ENCODE results near the gene BABAM2. TPM values are rescaled to one million over a fixed set of nuclear protein-coding genes. Genes with fewer than 3 reads are reported as not detected.
A peak's percentile ranks its signal among the peaks of the same experiment; 100 is the strongest.

The BABAM2 gene
- polyA plus RNA-seq, 6 donors from 2014 or later = 50.3 to 58.3 (median 55.6) TPM

DNA sequence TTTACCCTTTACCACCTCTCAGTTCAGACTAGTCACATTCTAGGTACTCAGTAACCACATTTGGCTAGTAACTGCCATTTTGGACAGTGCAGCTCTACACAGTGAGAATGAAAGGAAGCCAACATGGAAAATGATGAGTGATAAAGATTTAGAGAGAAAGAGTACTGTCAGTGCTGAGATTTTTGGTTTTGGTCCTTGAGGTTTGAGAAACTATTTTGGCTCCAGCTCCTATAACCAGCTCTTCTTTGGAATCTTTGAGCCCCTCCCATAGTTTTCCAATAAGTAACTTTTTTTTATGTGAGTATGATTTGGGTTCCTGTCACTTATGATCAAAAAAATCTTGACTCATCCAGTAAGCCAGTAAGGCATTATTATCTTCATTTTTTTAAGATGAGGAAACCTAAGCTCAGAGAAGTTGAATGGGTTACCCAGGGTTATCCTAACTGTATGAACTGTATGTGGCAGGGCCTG lies 173.0 kb downstream of the BABAM2 start:
- Mint-ChIP-seq H3K9me3 (peaks cover 0 to 2% (median 0%) of the 10 kb centered on the region in 7 donors), H3K36me3 (peaks cover 13 to 18% of the 10 kb centered on the region in 2 donors)

GRCh38 chr2:28067602-28068001 lies 177.1 kb downstream of the BABAM2 start:
- ATAC-seq (ENCODE audit: low read depth in 2 of 2) = no peak
- no peaks in the 10 kb centered on the region for H3K9me3 Mint-ChIP-seq
- peaks cover 0 to 13% of the 10 kb centered on the region in 2 donors for H3K36me3 Mint-ChIP-seq
- DNase-seq = no peak
- no peaks in the 10 kb centered on the region for H3K4me1 Mint-ChIP-seq
- H3K27me3 Mint-ChIP-seq = no peaks in the 10 kb centered on the region
- peak overlapping the region in 1 of 6 donors; percentile 6 for H3K27ac Mint-ChIP-seq
- no peak overlapping the region for H3K4me3 Mint-ChIP-seq

More for the DNA sequence above, 173.0 kb downstream of the BABAM2 start:
- no peaks in the 10 kb centered on the region for H3K4me1 Mint-ChIP-seq
- no peak for DNase-seq
- no peaks in the 10 kb centered on the region for H3K27me3 Mint-ChIP-seq
- no peak for ATAC-seq (ENCODE audit: low read depth in 2 of 2)
- H3K27ac Mint-ChIP-seq = no peak overlapping the region
- H3K4me3 Mint-ChIP-seq = no peak overlapping the region

- Mint-ChIP-seq H3K4me1 (no peaks in the 10 kb centered on the region), H3K27ac (peak overlapping the region in 1 of 6 donors; percentile 30), H3K4me3 (no peak overlapping the region), H3K27me3 (no peaks in the 10 kb centered on the region), H3K36me3 (peaks cover 0 to 13% of the 10 kb centered on the region in 2 donors), H3K9me3 (no peaks in the 10 kb centered on the region)
- DNase-seq (no peak), ATAC-seq (ENCODE audit: low read depth in 2 of 2) (no peak)
Observed at GRCh38 chr2:28068088-28068487, 177.6 kb downstream of the BABAM2 start.

DNA sequence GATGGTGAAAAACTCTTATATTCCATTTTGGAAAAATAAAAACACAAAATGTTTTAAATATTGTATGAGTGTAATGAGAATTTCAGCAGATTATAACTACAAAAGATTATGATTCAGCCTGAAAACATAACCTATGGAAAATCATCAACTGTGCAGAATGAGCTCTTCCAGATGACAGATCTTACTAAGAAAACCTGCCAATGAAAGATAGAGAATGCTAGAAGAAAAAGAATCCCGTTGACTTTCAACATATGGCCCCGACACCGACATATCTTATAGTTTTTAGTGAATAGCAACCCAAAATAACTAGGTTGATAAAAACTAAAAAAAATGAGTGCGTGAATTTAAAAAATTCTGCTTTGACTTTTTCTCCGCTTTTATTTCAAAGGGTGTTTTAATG lies 178.0 kb downstream of the BABAM2 start:
- H3K27ac Mint-ChIP-seq = no peak overlapping the region
- no peaks in the 10 kb centered on the region for H3K27me3 Mint-ChIP-seq
- H3K9me3 Mint-ChIP-seq = no peaks in the 10 kb centered on the region
- no peak overlapping the region for H3K4me3 Mint-ChIP-seq
- ATAC-seq (ENCODE audit: low read depth in 2 of 2) = no peak
- peaks cover 0 to 13% of the 10 kb centered on the region in 2 donors for H3K36me3 Mint-ChIP-seq
- H3K4me1 Mint-ChIP-seq = no peaks in the 10 kb centered on the region
- no peak for DNase-seq

- Mint-ChIP-seq H3K4me1 (peaks cover 0 to 4% (median 0%) of the 10 kb centered on the region in 3 donors), H3K9me3 (no peaks in the 10 kb centered on the region), H3K36me3 (peaks cover 0 to 13% of the 10 kb centered on the region in 2 donors), H3K4me3 (no peak overlapping the region), H3K27me3 (no peaks in the 10 kb centered on the region), H3K27ac (peak overlapping the region in 2 of 6 donors; percentile 16 to 71)
- no peak for ATAC-seq (ENCODE audit: low read depth in 2 of 2)
- DNase-seq = no peak
Observed at GRCh38 chr2:28071221-28071620, 180.7 kb downstream of the BABAM2 start.

- Mint-ChIP-seq H3K27ac (no peak overlapping the region), H3K27me3 (no peaks in the 10 kb centered on the region), H3K4me1 (peaks cover 0 to 11% (median 0%) of the 10 kb centered on the region in 3 donors), H3K9me3 (no peaks in the 10 kb centered on the region), H3K4me3 (no peak overlapping the region), H3K36me3 (peaks cover 0 to 6% of the 10 kb centered on the region in 2 donors)
- no peak for ATAC-seq (ENCODE audit: low read depth in 2 of 2)
- no peak for DNase-seq
Observed at GRCh38 chr2:28074137-28074536, 183.6 kb downstream of the BABAM2 start.

DNA sequence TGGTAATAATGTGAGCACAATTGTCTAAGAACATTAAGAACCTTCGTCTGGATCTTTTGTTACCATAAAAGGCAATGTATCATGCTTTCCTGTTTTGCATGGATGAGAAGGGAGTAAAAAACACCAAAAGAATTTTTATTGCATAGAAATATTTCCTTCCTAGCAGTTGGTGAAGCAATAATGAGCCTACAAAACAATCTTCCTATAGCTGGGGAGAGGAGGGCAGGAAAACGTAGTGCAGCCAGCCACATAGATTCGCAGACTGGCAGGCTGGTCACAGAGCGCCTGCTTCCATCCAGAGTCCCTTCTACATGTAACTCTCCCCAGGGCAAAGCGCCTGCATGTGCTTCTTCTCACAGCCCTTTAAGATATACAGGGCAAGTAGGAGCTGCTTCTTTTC lies 190.4 kb downstream of the BABAM2 start:
- Mint-ChIP-seq H3K4me1 (peaks cover 0 to 7% (median 0%) of the 10 kb centered on the region in 3 donors), H3K27me3 (no peaks in the 10 kb centered on the region), H3K9me3 (no peaks in the 10 kb centered on the region), H3K27ac (no peak overlapping the region), H3K4me3 (no peak overlapping the region), H3K36me3 (no peaks in the 10 kb centered on the region)
- ATAC-seq (ENCODE audit: low read depth in 2 of 2) = no peak
- no peak for DNase-seq

- Mint-ChIP-seq H3K36me3 (no peaks in the 10 kb centered on the region), H3K4me1 (peaks cover 0 to 7% (median 0%) of the 10 kb centered on the region in 3 donors), H3K9me3 (no peaks in the 10 kb centered on the region), H3K27ac (no peak overlapping the region), H3K27me3 (no peaks in the 10 kb centered on the region), H3K4me3 (no peak overlapping the region)
- ATAC-seq (ENCODE audit: low read depth in 2 of 2) = no peak
- no peak for DNase-seq
Observed at GRCh38 chr2:28082131-28082530, 191.6 kb downstream of the BABAM2 start.

GRCh38 chr2:28083476-28083875 lies 192.9 kb downstream of the BABAM2 start:
- H3K36me3 Mint-ChIP-seq = no peaks in the 10 kb centered on the region
- H3K27me3 Mint-ChIP-seq = no peaks in the 10 kb centered on the region
- H3K27ac Mint-ChIP-seq = peak overlapping the region in 1 of 6 donors; percentile 31
- no peaks in the 10 kb centered on the region for H3K9me3 Mint-ChIP-seq
- no peak for DNase-seq
- no peak overlapping the region for H3K4me3 Mint-ChIP-seq
- peaks cover 0 to 3% (median 0%) of the 10 kb centered on the region in 3 donors for H3K4me1 Mint-ChIP-seq
- ATAC-seq (ENCODE audit: low read depth in 2 of 2) = no peak

GRCh38 chr2:28084564-28084963 lies 194.0 kb downstream of the BABAM2 start:
- Mint-ChIP-seq H3K4me1 (no peaks in the 10 kb centered on the region), H3K27me3 (no peaks in the 10 kb centered on the region), H3K27ac (no peak overlapping the region), H3K9me3 (no peaks in the 10 kb centered on the region), H3K36me3 (no peaks in the 10 kb centered on the region), H3K4me3 (no peak overlapping the region)
- DNase-seq (no peak), ATAC-seq (ENCODE audit: low read depth in 2 of 2) (no peak)

GRCh38 chr2:28085201-28085600 lies 194.7 kb downstream of the BABAM2 start:
- Mint-ChIP-seq H3K9me3 (no peaks in the 10 kb centered on the region), H3K27me3 (no peaks in the 10 kb centered on the region), H3K27ac (no peak overlapping the region), H3K36me3 (no peaks in the 10 kb centered on the region), H3K4me3 (no peak overlapping the region), H3K4me1 (no peaks in the 10 kb centered on the region)
- ATAC-seq (ENCODE audit: low read depth in 2 of 2) (no peak), DNase-seq (no peak)

GRCh38 chr2:28086611-28087010 lies 196.1 kb downstream of the BABAM2 start:
- no peaks in the 10 kb centered on the region for H3K9me3 Mint-ChIP-seq
- no peaks in the 10 kb centered on the region for H3K4me1 Mint-ChIP-seq
- DNase-seq (no peak), ATAC-seq (ENCODE audit: low read depth in 2 of 2) (no peak)
- H3K27ac Mint-ChIP-seq = peak overlapping the region in 1 of 6 donors; percentile 61
- no peak overlapping the region for H3K4me3 Mint-ChIP-seq
- peaks cover 0 to 7% of the 10 kb centered on the region in 2 donors for H3K36me3 Mint-ChIP-seq
- no peaks in the 10 kb centered on the region for H3K27me3 Mint-ChIP-seq

GRCh38 chr2:28088970-28089369 lies 198.4 kb downstream of the BABAM2 start:
- Mint-ChIP-seq H3K36me3 (peaks cover 0 to 7% of the 10 kb centered on the region in 2 donors), H3K4me1 (no peaks in the 10 kb centered on the region), H3K9me3 (no peaks in the 10 kb centered on the region), H3K4me3 (no peak overlapping the region), H3K27ac (no peak overlapping the region), H3K27me3 (no peaks in the 10 kb centered on the region)
- no peak for ATAC-seq (ENCODE audit: low read depth in 2 of 2)
- no peak for DNase-seq

DNA sequence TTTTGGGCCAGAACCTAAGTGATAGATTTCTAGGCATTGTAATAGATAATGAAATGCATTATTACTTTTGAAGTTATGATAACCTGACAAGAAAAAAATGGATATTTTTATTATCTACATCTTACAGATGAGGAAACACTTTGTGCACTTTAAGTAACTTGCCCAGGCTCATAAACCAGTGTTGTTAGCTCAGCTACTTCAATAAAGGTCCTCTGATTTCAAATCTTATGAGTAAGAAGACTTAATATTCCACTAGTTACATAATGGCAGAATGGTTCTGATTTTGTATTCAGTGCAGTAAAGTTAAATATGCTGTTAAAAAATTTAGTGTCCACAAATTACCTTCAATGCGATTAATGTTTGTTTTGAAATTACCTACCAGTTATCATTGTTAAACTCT lies 199.0 kb downstream of the BABAM2 start:
- DNase-seq (no peak), ATAC-seq (ENCODE audit: low read depth in 2 of 2) (no peak)
- Mint-ChIP-seq H3K4me3 (no peak overlapping the region), H3K36me3 (peaks cover 0 to 7% of the 10 kb centered on the region in 2 donors), H3K27me3 (no peaks in the 10 kb centered on the region), H3K9me3 (no peaks in the 10 kb centered on the region), H3K4me1 (no peaks in the 10 kb centered on the region), H3K27ac (no peak overlapping the region)

GRCh38 chr2:28093308-28093707 lies 202.8 kb downstream of the BABAM2 start:
- no peaks in the 10 kb centered on the region for H3K9me3 Mint-ChIP-seq
- no peaks in the 10 kb centered on the region for H3K27me3 Mint-ChIP-seq
- H3K4me3 Mint-ChIP-seq = no peak overlapping the region
- ATAC-seq (ENCODE audit: low read depth in 2 of 2) (no peak), DNase-seq (no peak)
- no peaks in the 10 kb centered on the region for H3K4me1 Mint-ChIP-seq
- H3K27ac Mint-ChIP-seq = peak overlapping the region in 1 of 6 donors; percentile 8
- peaks cover 0 to 7% of the 10 kb centered on the region in 2 donors for H3K36me3 Mint-ChIP-seq

Data from naive B cell (primary cell).